Measurements from ENCODE around the gene MAP3K12. TPM values are rescaled to one million over a fixed set of nuclear protein-coding genes. Genes with fewer than 3 reads are reported as not detected.
"Not testable (repeated sequence)": the region's sequence is repeated elsewhere in the genome, so short reads cannot be mapped to it uniquely, and the experiment has no call there.

Gene MAP3K12
- total RNA-seq, 1 experiment from 2014 or later = 21.9 TPM

DNA sequence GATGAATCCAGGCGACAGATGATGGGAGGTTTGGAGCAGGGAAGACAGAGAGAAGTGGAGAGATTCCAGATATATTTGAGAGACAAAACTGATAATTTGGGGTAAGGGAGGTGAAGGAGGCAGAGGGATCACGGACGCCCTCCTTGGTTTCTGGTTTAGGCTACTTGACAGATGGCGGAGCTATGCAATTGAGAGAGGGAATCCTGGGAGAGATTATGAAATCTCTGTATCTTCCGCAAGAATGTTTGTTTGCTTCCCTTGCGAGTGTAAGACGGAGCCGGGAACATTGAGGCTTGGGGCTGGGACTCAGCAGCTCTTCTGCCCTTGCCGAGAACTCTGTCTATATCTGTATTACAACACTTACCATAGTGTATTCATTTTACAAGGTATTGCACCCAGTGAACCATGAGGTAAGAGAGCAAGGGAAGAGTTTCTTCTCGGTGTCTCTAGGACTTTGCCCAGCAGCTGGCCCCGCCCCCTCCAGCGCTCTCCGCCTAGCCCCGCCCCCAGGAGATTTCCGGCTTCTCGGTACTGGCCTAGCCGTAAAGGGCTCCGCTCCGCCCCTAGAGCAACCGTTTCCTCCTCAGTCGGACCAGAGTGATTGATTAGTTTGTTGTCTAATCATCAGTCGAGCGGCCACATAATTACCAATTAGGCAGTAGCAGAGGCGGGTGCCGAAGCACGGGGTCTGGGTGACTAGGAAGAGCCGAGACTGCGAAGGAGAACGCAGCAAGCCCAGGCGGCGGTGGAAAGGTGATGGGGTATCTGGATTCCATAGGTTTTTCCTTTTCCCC lies 58.0 kb downstream of the MAP3K12 start, which contains the start of gene PRR13:
TSS of gene PRR13 (plus strand) at position 695 of the 794 bp plus-strand sequence. CDS start 981 bp downstream, outside the sequence.
- peaks cover 24% of the 10 kb centered on the region for H3K79me2 ChIP-seq (ENCODE audit: low read length)
- no peaks in the 10 kb centered on the region for H3K9me2 ChIP-seq (replicated peaks; ENCODE audit: insufficient read depth, low read length)
- H4K20me1 ChIP-seq (ENCODE audit: insufficient read depth, low read depth, low read length) = peaks cover 15% of the 10 kb centered on the region; the same call in 1 of the 2 replicates
- H3K27ac ChIP-seq (ENCODE audit: low read length) = peak within 1 kb of the TSS; percentile 84
- no peaks in the 10 kb centered on the region for H3K27me3 ChIP-seq (ENCODE audit: low read length)
- peak; percentile 100 for DNase-seq
- peaks cover 27% of the 10 kb centered on the region for H3K4me1 ChIP-seq (ENCODE audit: low read length)
- peak within 1 kb of the TSS; percentile 93 for H3K4me3 ChIP-seq (ENCODE audit: low read length)
- peak within 1 kb of the TSS; percentile 86 for H2AFZ ChIP-seq (ENCODE audit: low read length)
- peak within 1 kb of the TSS; percentile 90 for H3K9ac ChIP-seq (ENCODE audit: low read length)
- peak within 1 kb of the TSS; percentile 89 for H3K4me2 ChIP-seq (ENCODE audit: low read depth, low read length, poor library complexity, severe bottlenecking)
- no peaks in the 10 kb centered on the region for H3K9me3 ChIP-seq (ENCODE audit: low read length)
- peaks cover 19% of the 10 kb centered on the region for H3K36me3 ChIP-seq (ENCODE audit: insufficient read depth, low read length)

- not testable (repeated sequence) for DNase-seq; H3K36me3 ChIP-seq (ENCODE audit: insufficient read depth, low read length); H3K27ac ChIP-seq (ENCODE audit: low read length); H4K20me1 ChIP-seq (ENCODE audit: insufficient read depth, low read depth, low read length); H3K4me2 ChIP-seq (ENCODE audit: low read depth, low read length, poor library complexity, severe bottlenecking); H3K9me2 ChIP-seq (replicated peaks; ENCODE audit: insufficient read depth, low read length); H3K27me3 ChIP-seq (ENCODE audit: low read length); H3K9me3 ChIP-seq (ENCODE audit: low read length); H2AFZ ChIP-seq (ENCODE audit: low read length); H3K4me3 ChIP-seq (ENCODE audit: low read length); H3K9ac ChIP-seq (ENCODE audit: low read length)
- Histone ChIP-seq H3K4me1 (ENCODE audit: low read length) (peaks cover 22% of the 10 kb centered on the region), H3K79me2 (ENCODE audit: low read length) (peaks cover 24% of the 10 kb centered on the region)
Measured at GRCh38 chr12:53439582-53439981, 59.7 kb downstream of the MAP3K12 start.

DNA sequence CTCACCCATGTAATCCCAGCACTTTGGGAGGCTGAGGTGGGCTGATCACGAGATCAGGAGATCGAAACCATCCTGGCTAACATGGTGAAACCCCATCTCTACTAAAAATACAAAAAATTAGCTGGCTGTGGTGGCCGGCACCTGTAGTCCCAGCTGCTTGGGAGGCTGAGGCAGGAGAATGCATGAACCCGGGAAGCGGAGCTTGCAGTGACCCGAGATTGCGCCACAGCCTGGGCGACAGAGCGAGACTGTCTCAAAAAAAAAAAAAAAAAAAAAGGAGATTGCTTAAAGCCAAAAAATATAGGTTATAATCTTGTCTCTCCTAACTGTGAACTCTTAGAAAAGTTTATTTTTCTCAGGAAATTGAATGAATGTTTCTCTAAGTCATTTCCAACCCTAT lies 63.9 kb downstream of the MAP3K12 start:
- H3K4me1 ChIP-seq (ENCODE audit: low read length); H3K27me3 ChIP-seq (ENCODE audit: low read length); H3K4me3 ChIP-seq (ENCODE audit: low read length); H3K4me2 ChIP-seq (ENCODE audit: low read depth, low read length, poor library complexity, severe bottlenecking); H4K20me1 ChIP-seq (ENCODE audit: insufficient read depth, low read depth, low read length); H2AFZ ChIP-seq (ENCODE audit: low read length); H3K9me2 ChIP-seq (replicated peaks; ENCODE audit: insufficient read depth, low read length); H3K79me2 ChIP-seq (ENCODE audit: low read length); H3K9me3 ChIP-seq (ENCODE audit: low read length); H3K27ac ChIP-seq (ENCODE audit: low read length); DNase-seq; H3K9ac ChIP-seq (ENCODE audit: low read length); H3K36me3 ChIP-seq (ENCODE audit: insufficient read depth, low read length): not testable (repeated sequence)

- Histone ChIP-seq H3K36me3 (ENCODE audit: insufficient read depth, low read length) (no peaks in the 10 kb centered on the region), H3K4me2 (ENCODE audit: low read depth, low read length, poor library complexity, severe bottlenecking) (no peak overlapping the region), H3K9me2 (replicated peaks; ENCODE audit: insufficient read depth, low read length) (no peaks in the 10 kb centered on the region), H3K9ac (ENCODE audit: low read length) (no peak overlapping the region), H3K79me2 (ENCODE audit: low read length) (no peaks in the 10 kb centered on the region), H3K4me3 (ENCODE audit: low read length) (no peak overlapping the region), H3K27ac (ENCODE audit: low read length) (no peak overlapping the region), H4K20me1 (ENCODE audit: insufficient read depth, low read depth, low read length) (no peaks in the 10 kb centered on the region), H2AFZ (ENCODE audit: low read length) (no peak overlapping the region), H3K27me3 (ENCODE audit: low read length) (no peaks in the 10 kb centered on the region), H3K4me1 (ENCODE audit: low read length) (no peaks in the 10 kb centered on the region), H3K9me3 (ENCODE audit: low read length) (no peaks in the 10 kb centered on the region)
- no peak for DNase-seq
Measured at GRCh38 chr12:53431187-53431586, 68.1 kb downstream of the MAP3K12 start.

- DNase-seq = no peak
- Histone ChIP-seq H2AFZ (ENCODE audit: low read length) (no peak overlapping the region), H4K20me1 (ENCODE audit: insufficient read depth, low read depth, low read length) (no peaks in the 10 kb centered on the region), H3K36me3 (ENCODE audit: insufficient read depth, low read length) (no peaks in the 10 kb centered on the region), H3K27me3 (ENCODE audit: low read length) (no peaks in the 10 kb centered on the region), H3K27ac (ENCODE audit: low read length) (no peak overlapping the region), H3K9me3 (ENCODE audit: low read length) (no peaks in the 10 kb centered on the region), H3K4me1 (ENCODE audit: low read length) (no peaks in the 10 kb centered on the region), H3K79me2 (ENCODE audit: low read length) (no peaks in the 10 kb centered on the region), H3K4me3 (ENCODE audit: low read length) (no peak overlapping the region), H3K9ac (ENCODE audit: low read length) (no peak overlapping the region), H3K4me2 (ENCODE audit: low read depth, low read length, poor library complexity, severe bottlenecking) (no peak overlapping the region), H3K9me2 (replicated peaks; ENCODE audit: insufficient read depth, low read length) (no peaks in the 10 kb centered on the region)
Measured at GRCh38 chr12:53430116-53430515, 69.1 kb downstream of the MAP3K12 start.

Small RNA genes lying within 50 kb of the gene (small RNA-seq; reads per million reads assigned to genes)
- 0.12 reads per million for gene AC023509.3

Other genes with a start within 250 kb of the MAP3K12 start
- 9.4 and 22.8 TPM in 2 replicates for gene ESPL1, start 231.2 kb downstream of the MAP3K12 start, total RNA-seq (2014; rRNA removed; shearing (Covaris generic); ENCODE audit: low replicate concordance)
- 387 and 492 TPM in 2 replicates for gene PFDN5, start 203.9 kb downstream of the MAP3K12 start, total RNA-seq (2014; rRNA removed; shearing (Covaris generic); ENCODE audit: low replicate concordance)
- 67.1 and 85.5 TPM in 2 replicates for gene MYG1, start 199.8 kb downstream of the MAP3K12 start, total RNA-seq (2014; rRNA removed; shearing (Covaris generic); ENCODE audit: low replicate concordance)
- gene AAAS, start 177.8 kb downstream of the MAP3K12 start, total RNA-seq (2014; rRNA removed; shearing (Covaris generic); ENCODE audit: low replicate concordance) = 37.3 and 63.6 TPM in 2 replicates
- not detected in 2 replicates for gene SP7, start 163.1 kb downstream of the MAP3K12 start, total RNA-seq (2014; rRNA removed; shearing (Covaris generic); ENCODE audit: low replicate concordance)
- gene SP1, start 119.3 kb downstream of the MAP3K12 start, total RNA-seq (2014; rRNA removed; shearing (Covaris generic); ENCODE audit: low replicate concordance) = 29.9 and 36.5 TPM in 2 replicates
- gene AMHR2, start 75.6 kb downstream of the MAP3K12 start, total RNA-seq (2014; rRNA removed; shearing (Covaris generic); ENCODE audit: low replicate concordance) = not detected in 2 replicates
- 112 and 139 TPM in 2 replicates for gene PRR13, start 57.7 kb downstream of the MAP3K12 start, total RNA-seq (2014; rRNA removed; shearing (Covaris generic); ENCODE audit: low replicate concordance)
- 340 and 447 TPM in 2 replicates for gene PCBP2, start 47.4 kb downstream of the MAP3K12 start, total RNA-seq (2014; rRNA removed; shearing (Covaris generic); ENCODE audit: low replicate concordance)
- 37.0 and 65.7 TPM in 2 replicates for gene TARBP2, start 1.8 kb upstream of the MAP3K12 start, total RNA-seq (2014; rRNA removed; shearing (Covaris generic); ENCODE audit: low replicate concordance)
- 1.0 TPM in 1 of 2 replicates, not detected in the other for gene NPFF, start 8.0 kb upstream of the MAP3K12 start, total RNA-seq (2014; rRNA removed; shearing (Covaris generic); ENCODE audit: low replicate concordance)
- 14.8 and 28.9 TPM in 2 replicates for gene ATF7, start 126.9 kb upstream of the MAP3K12 start, total RNA-seq (2014; rRNA removed; shearing (Covaris generic); ENCODE audit: low replicate concordance)
- 718 and 957 TPM in 2 replicates for gene ATP5MC2, start 176.6 kb upstream of the MAP3K12 start, total RNA-seq (2014; rRNA removed; shearing (Covaris generic); ENCODE audit: low replicate concordance)
- 28.7 and 32.5 TPM in 2 replicates for gene CALCOCO1, start 228.0 kb upstream of the MAP3K12 start, total RNA-seq (2014; rRNA removed; shearing (Covaris generic); ENCODE audit: low replicate concordance)